HepG2 (cell line): ENCODE measurements around the gene TMEM154.

ENCODE experiments used
- FOXM1 ChIP-seq: sonication (generic); formaldehyde crosslinking; IDR thresholded peaks from 2 replicates; pipeline ENCODE4 v1.5.0; 2020; ENCODE audit warnings: missing genetic modification reagents
- ZBTB7A ChIP-seq: sonication (generic); formaldehyde crosslinking; IDR thresholded peaks from 2 replicates; pipeline ENCODE4 v1.8.0; 2022; ENCODE audit warnings: mild to moderate bottlenecking, missing genetic modification reagents
- TF ChIP-seq, protein P1 (sequence below), 2 experiments: sonication (generic) in 1 of 2; formaldehyde crosslinking in 1 of 2; IDR thresholded peaks; 2 replicates each; pipeline versions ENCODE4 v1.4.0 to v1.6.1; 2018 to 2020; ENCODE audit warnings: missing genetic modification reagents in 2 of 2, borderline replicate concordance in 1 of 2, low read depth in 1 of 2, mild to moderate bottlenecking in 1 of 2, missing biosample characterization in 1 of 2
- TF ChIP-seq, protein P2 (sequence below): sonication (generic); formaldehyde crosslinking; IDR thresholded peaks from 2 replicates; pipeline ENCODE4 v1.5.0; 2020; ENCODE audit warnings: mild to moderate bottlenecking, missing genetic modification reagents, moderate library complexity

DNA sequence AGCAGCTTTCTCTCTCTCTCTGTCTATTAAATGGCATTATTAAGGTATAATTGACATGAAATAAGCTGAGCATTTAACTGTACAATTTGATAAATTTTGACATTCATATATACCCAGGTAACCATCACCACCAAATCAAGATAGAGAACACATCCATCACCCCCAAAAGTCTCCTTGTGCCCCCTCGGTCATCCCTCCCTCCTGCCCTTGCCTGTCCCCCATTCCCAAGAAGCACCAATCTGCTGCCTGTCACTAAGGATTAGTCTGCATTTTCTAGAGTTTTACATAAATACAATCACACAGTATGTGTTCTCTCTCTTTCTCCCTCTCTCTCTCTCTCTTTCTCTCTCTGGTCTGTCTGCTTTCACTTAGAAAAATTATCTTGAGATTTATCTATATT, 25.0 kb upstream of the TMEM154 start:
- TF ChIP-seq, protein P1, sequence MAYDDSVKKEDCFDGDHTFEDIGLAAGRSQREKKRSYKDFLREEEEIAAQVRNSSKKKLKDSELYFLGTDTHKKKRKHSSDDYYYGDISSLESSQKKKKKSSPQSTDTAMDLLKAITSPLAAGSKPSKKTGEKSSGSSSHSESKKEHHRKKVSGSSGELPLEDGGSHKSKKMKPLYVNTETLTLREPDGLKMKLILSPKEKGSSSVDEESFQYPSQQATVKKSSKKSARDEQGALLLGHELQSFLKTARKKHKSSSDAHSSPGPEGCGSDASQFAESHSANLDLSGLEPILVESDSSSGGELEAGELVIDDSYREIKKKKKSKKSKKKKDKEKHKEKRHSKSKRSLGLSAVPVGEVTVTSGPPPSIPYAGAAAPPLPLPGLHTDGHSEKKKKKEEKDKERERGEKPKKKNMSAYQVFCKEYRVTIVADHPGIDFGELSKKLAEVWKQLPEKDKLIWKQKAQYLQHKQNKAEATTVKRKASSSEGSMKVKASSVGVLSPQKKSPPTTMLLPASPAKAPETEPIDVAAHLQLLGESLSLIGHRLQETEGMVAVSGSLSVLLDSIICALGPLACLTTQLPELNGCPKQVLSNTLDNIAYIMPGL (CRISPR knock-in tag; IDR thresholded peaks at IDR 0.05; ENCODE audit: borderline replicate concordance in 1 of 2, low read depth in 1 of 2), result no peak
- TF ChIP-seq ZBTB7A (CRISPR knock-in tag) (no peak), FOXM1 (no peak)
- TF ChIP-seq, protein P2, sequence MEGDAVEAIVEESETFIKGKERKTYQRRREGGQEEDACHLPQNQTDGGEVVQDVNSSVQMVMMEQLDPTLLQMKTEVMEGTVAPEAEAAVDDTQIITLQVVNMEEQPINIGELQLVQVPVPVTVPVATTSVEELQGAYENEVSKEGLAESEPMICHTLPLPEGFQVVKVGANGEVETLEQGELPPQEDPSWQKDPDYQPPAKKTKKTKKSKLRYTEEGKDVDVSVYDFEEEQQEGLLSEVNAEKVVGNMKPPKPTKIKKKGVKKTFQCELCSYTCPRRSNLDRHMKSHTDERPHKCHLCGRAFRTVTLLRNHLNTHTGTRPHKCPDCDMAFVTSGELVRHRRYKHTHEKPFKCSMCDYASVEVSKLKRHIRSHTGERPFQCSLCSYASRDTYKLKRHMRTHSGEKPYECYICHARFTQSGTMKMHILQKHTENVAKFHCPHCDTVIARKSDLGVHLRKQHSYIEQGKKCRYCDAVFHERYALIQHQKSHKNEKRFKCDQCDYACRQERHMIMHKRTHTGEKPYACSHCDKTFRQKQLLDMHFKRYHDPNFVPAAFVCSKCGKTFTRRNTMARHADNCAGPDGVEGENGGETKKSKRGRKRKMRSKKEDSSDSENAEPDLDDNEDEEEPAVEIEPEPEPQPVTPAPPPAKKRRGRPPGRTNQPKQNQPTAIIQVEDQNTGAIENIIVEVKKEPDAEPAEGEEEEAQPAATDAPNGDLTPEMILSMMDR (CRISPR knock-in tag), result no peak
